Stimulated activated CD8-positive, alpha-beta memory T cell treated with anti-CD3 and anti-CD28 coated beads, Interleukin-15, amount 100 ng/mL, for 4 hours (primary cell): ENCODE measurements around the gene PPIL4.
"Not testable (repeated sequence)": the region's sequence is repeated elsewhere in the genome, so short reads cannot be mapped to it uniquely, and the experiment has no call there.

Experiments used
- DNase-seq, 2 donors: peaks; one replicate each; pipeline ENCODE4 v3.0.0-alpha.2; 2020; ENCODE audit warnings: low read depth in 2 of 2

Gene PPIL4

GRCh38 chr6:149534742-149535141, 11.1 kb downstream of the PPIL4 start:
- DNase-seq, result no peak

GRCh38 chr6:149529650-149530049, 16.2 kb downstream of the PPIL4 start:
- no peak for DNase-seq

GRCh38 chr6:149515494-149515893, 30.3 kb downstream of the PPIL4 start:
- no peak for DNase-seq

- no peak for DNase-seq
Observed at GRCh38 chr6:149513915-149514314, 31.9 kb downstream of the PPIL4 start.

GRCh38 chr6:149510793-149511512, 34.9 kb downstream of the PPIL4 start:
- DNase-seq, result no peak

GRCh38 chr6:149508485-149508884, 37.4 kb downstream of the PPIL4 start:
- peak in 1 of 2 donors; percentile 16 for DNase-seq

GRCh38 chr6:149503872-149504271, 42.0 kb downstream of the PPIL4 start:
- DNase-seq, result no peak

GRCh38 chr6:149503276-149503675, 42.6 kb downstream of the PPIL4 start:
- DNase-seq, result no peak

GRCh38 chr6:149501768-149502167, 44.1 kb downstream of the PPIL4 start:
- DNase-seq, result no peak

- DNase-seq, result no peak
Observed at GRCh38 chr6:149501201-149501600, 44.6 kb downstream of the PPIL4 start.

GRCh38 chr6:149500096-149500495, 45.7 kb downstream of the PPIL4 start:
- no peak for DNase-seq

GRCh38 chr6:149499066-149499465, 46.8 kb downstream of the PPIL4 start:
- no peak for DNase-seq

GRCh38 chr6:149497365-149497764, 48.5 kb downstream of the PPIL4 start:
- DNase-seq, result no peak

GRCh38 chr6:149496597-149496996, 49.2 kb downstream of the PPIL4 start:
- not testable (repeated sequence) for DNase-seq

GRCh38 chr6:149495349-149496016, 50.4 kb downstream of the PPIL4 start:
- DNase-seq, result not testable (repeated sequence)

GRCh38 chr6:149494810-149495209, 51.0 kb downstream of the PPIL4 start:
- not testable (repeated sequence) for DNase-seq

GRCh38 chr6:149493761-149494320, 52.0 kb downstream of the PPIL4 start:
- DNase-seq, result no peak

GRCh38 chr6:149492798-149493343, 53.0 kb downstream of the PPIL4 start:
- no peak for DNase-seq

GRCh38 chr6:149489967-149490366, 55.9 kb downstream of the PPIL4 start:
- no peak for DNase-seq

- DNase-seq, result peak in 1 of 2 donors; percentile 32
Observed at GRCh38 chr6:149488815-149489214, 57.0 kb downstream of the PPIL4 start.

GRCh38 chr6:149487316-149487715, 58.5 kb downstream of the PPIL4 start:
- DNase-seq, result no peak
